ENCODE measurements around the gene NUP214.
A peak's percentile ranks its signal among the peaks of the same experiment; 100 is the strongest.
"Not testable (repeated sequence)": the region's sequence is repeated elsewhere in the genome, so short reads cannot be mapped to it uniquely, and the experiment has no call there.

The NUP214 gene

DNA sequence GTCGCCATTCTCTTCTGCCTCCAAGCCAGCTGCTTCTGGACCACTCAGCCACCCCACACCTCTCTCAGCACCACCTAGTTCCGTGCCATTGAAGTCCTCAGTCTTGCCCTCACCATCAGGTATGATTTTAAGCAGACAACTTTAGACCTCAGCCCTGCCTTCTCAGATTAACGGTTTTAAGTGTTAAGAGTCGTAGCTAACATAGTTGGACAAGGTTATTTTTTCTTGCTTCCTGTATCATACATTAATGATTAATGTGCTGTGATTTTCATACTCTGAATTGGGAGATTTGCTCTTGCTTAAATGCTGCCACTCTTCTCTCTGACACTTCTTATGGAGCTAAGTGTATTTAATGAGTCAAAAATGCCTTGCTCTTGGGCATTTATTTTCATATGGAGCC, 20.8 kb downstream of the NUP214 start:
- in situ Hi-C loops (cut with MboI; ENCODE audit: low pct_unique_long_range_greater_than_20kb, low sequenced_read_pairs), result no loop called here
- no peak for DNase-seq

DNA sequence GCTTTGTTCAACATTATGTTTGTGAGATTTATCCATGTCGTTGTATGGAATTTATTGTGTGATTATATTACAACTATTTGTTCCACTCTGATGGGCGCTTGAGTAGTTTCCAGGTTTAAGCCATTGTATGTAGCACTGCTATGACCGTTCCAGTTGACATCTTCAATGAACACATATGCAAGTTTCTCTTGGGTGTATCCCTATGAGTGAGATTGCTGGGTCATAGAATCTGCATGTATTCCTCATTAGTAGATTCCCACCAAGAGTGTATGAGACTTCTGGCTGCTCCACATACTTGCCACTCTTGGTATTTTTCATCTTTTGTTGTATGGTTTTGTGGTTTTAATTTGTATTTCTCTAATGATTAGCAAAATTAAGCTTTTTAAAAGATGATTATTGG, 22.9 kb downstream of the NUP214 start:
- no peak for DNase-seq
- in situ Hi-C loops (cut with MboI; ENCODE audit: low pct_unique_long_range_greater_than_20kb, low sequenced_read_pairs), result no loop called here

DNA sequence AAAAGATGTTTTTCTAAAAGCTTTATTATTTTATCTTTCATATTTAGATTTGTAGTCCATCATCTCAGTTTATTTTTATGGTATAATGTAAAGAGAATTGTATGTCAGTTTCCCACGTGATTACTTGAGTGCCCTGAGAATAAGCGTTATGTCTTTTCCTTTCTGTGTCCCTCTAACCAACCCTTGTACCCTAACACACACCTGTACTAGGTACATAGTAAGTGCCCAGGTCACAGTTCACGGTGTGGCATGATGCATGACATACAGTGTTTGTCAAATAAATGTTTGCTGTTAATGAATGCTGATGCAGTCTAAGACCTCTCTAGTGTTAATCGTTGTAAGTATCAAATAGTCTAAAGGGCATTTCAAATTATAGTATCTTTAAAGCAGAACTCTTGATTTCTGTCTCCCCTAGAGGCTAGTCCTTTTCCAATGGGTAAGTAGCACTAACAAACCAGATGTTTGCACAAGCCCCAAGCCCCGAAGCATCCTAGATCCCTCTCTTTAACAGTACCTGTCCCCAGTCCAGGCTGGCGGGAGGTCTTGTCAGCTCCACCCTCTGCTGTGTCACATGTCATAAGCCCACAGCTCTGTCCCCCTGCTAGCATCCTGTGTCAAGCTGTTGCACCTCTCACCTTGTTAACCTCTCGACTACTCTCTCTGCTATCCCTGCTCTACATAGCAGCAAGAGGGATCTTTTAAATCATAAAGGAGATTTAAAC, 23.7 kb downstream of the NUP214 start:
- no peak for DNase-seq
- in situ Hi-C loops (cut with MboI; ENCODE audit: low pct_unique_long_range_greater_than_20kb, low sequenced_read_pairs), result no loop called here

DNA sequence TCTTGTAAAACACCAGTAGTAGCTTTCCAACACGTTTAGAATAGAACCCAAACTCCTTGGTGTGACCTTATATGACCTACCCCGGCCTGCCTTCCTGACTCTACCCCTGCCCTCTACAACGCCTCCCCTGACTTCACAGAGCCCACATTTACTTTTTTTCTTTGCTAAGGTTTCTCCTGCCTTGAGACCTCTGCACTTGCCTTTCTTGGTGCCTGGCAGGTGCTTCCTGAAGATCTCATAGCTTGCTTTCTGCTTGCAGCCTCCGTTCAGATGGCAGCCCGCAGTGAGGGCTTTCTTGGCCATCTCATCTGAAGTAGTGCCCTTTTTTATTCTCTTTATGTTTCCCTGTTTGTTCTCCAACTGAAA, 24.3 kb downstream of the NUP214 start:
- in situ Hi-C loops (cut with MboI; ENCODE audit: low pct_unique_long_range_greater_than_20kb, low sequenced_read_pairs), result no loop called here
- no peak for DNase-seq

DNA sequence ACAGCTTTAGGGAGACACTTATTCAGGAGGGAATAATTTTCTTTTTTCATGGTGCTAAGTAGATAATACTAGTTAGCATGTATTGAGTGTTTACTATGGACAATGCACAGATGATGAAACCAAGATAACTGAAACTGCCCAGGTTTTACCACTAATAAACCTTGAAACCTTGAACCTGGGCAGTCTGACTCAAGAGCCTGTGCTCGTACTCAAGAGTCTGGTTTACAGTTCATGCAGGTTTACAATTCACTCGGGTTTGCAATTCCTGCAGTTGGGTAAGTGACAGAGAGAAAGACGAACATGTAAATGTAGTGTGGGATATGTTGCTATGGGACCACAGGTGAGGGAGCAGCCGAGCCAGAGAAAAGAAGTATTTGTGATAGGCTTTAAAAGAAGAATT, 28.2 kb downstream of the NUP214 start:
- no peak for DNase-seq
- in situ Hi-C loops (cut with MboI; ENCODE audit: low pct_unique_long_range_greater_than_20kb, low sequenced_read_pairs), result no loop called here

DNA sequence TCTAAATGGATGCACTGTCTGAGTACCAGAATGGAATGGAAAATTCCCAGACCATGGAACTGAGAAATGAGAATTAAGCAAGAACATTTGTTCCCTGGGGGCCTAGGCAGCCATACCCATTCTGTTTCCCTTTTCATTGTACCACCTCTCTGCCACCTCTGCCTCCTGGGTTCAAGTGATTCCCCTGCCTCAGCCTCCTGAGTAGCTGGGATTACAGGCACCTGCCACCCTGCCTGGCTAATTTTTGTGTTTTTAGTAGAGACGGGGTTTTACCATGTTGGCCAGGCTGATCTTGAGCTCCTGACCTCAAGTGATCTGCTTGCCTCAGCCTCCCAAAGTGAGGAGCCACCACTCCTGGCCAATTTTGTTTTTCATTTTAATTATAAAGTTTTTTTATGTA, 33.3 kb downstream of the NUP214 start:
- in situ Hi-C loops (cut with MboI; ENCODE audit: low pct_unique_long_range_greater_than_20kb, low sequenced_read_pairs), result not testable (repeated sequence)

DNA sequence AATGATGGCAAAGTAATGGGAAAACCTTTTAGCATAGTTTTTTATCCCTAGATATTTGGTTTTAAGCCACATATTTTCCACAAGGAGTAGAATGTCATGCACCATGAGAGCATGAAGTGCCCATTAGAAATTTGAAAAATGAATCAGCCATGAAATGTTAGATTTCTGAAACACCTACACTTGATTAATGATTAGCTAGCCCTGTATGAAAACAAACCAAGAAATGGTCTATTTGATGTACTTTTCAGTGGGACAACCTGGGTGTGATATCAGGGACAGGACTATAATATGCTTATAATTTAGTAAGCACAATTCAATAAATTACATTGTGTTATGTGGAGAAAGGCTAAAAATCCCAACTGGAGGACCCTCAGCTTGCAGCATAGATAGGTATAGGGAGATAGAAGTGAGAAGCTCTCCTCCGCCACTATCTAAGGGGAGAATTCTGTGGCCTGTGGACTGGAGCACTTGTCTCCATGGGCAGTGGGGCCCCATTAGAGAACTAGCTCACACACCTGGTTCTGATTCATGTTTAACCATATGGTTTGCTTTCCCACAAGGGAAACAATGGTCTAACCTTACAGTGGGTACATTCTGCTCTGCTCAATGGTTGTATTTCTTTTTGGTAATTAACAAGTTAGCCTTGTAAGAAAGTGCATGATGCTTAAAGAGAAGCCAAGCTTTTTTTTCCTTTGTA, 35.2 kb downstream of the NUP214 start:
- in situ Hi-C loops (cut with MboI; ENCODE audit: low pct_unique_long_range_greater_than_20kb, low sequenced_read_pairs), result no loop called here
- DNase-seq, result no peak

More for the DNA sequence above, 33.3 kb downstream of the NUP214 start:
- not testable (repeated sequence) for DNase-seq

DNA sequence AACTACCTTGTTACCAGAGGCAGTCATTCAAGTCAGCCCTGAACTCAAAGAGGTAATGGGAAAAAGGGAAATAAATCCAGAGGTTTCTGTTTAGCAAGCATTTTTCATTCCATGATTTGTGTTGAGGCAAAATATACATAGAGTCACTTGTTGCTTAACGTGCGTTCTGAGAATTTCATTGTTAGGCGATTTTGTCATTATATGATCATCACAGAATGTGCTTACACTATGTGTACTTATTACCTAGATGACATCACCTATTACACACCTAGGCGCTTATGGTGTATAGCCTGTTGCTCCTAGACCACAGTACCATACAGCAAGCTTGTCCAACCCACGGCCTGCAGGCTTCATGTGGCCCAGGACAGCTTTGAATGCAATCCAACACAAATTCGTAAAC, 36.2 kb downstream of the NUP214 start:
- DNase-seq, result no peak
- in situ Hi-C loops (cut with MboI; ENCODE audit: low pct_unique_long_range_greater_than_20kb, low sequenced_read_pairs), result no loop called here

DNA sequence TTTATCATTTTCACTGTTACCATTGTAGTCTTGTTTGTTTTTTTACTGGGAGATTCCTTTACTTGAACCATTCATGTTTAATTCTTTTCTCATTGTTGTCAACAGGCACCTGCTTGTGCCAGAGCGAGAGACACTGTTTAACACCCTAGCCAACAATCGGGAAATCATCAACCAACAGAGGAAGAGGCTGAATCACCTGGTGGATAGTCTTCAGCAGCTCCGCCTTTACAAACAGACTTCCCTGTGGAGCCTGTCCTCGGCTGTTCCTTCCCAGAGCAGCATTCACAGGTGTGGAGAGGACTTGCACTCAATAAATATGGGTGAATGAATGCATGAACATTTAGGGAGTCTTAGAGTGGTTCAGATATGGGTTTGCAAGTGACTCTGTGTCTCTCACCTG, 37.5 kb downstream of the NUP214 start:
- in situ Hi-C loops (cut with MboI; ENCODE audit: low pct_unique_long_range_greater_than_20kb, low sequenced_read_pairs), result no loop called here
- no peak for DNase-seq

DNA sequence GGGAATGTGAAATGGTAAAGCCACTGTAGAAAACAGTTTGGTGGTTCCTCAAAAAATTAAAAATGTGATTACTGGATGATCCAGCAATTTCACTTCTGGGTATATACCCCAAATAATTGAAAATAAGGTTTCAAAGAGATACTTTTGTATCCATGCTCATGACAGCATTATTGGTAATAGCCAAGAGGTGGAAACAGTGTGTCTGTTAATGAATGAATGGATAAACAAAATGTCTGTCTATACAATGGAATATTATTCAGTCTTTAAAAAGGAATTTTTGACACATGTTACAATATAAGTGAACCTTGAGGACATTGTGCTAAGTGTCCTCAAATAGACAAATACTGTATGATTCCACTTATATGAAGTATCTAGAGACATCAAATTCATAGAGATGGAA, 40.1 kb downstream of the NUP214 start:
- DNase-seq, result no peak
- in situ Hi-C loops (cut with MboI; ENCODE audit: low pct_unique_long_range_greater_than_20kb, low sequenced_read_pairs), result no loop called here

DNA sequence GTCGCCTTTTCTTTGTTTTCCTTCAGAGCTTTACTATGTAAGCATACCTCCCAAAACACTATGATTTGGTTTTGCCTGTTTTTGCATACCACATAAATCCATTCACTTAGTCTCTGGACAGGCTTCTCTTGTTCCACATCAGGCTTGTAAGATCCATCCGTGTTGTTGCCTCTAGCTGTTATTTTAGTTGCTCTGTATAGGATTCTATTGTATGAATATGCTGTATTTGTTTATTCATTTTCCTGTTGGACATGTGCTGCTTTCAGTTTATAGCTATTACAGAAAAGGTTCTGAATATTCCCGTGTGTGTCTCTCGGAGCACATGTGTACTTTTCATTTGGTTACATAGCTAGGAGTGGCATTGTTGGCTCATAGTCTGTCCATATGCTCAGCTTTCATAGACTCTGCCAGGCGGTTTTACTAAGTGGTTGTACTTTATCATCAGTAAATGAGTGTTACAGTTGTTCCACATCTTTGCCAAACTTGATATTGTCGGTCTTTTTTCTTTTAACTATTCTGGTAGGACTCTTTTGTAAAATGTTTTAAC, 41.8 kb downstream of the NUP214 start:
- in situ Hi-C loops (cut with MboI; ENCODE audit: low pct_unique_long_range_greater_than_20kb, low sequenced_read_pairs), result no loop called here
- DNase-seq, result no peak

DNA sequence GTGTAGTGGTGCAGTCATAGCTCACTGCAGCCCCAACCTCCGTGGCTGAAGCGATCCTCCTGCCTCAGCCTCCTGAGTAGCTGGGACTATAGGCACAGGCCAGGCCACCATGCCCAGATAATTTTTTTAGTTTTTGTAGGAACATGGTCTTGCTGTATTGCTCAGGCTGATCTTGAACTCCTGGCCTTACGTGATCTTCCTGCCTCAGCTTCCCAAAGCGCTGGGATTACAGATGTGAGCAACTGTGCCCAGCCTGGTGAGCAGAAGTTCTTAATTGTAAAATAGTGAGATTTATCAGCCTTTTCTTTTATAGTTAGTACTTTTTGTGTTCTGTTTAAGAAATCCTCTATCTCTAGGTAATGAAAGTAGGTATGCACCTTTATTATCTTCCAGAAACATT, 42.5 kb downstream of the NUP214 start:
- in situ Hi-C loops (cut with MboI; ENCODE audit: low pct_unique_long_range_greater_than_20kb, low sequenced_read_pairs), result no loop called here

DNA sequence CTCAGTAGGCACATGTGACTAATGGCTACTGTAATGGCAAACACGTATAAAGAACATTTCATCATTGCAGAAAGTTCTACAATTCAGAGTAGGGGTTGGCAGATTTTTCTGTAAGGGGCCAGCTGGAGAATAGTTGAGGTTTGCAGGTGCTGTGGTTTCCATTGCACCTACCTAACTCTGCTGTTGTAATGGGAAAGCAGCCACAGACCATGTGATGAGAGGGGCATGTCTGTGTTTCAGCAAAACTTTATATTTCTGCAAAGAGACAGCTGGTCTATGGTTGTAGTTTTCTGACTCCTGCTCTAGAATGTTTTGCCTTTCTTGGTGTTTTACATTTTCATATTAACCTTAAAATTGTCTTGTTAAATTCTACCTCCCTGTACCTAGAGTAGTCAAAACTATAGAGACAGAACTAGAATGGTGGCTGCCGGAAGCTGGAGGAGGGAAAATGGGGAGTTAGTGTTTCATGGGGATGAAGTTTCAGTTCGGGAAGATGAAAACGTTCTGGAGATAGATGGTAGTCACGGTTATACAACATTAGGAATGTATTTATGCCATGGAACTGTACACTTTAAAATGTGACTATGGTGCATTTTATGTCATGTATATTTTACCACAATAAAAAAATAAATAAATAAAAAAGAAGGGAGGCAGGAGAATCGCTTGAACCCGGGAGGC, 44.3 kb downstream of the NUP214 start:
- DNase-seq, result no peak
- in situ Hi-C loops (cut with MboI; ENCODE audit: low pct_unique_long_range_greater_than_20kb, low sequenced_read_pairs), result no loop called here

More for the DNA sequence above, 42.5 kb downstream of the NUP214 start:
- no peak for DNase-seq

DNA sequence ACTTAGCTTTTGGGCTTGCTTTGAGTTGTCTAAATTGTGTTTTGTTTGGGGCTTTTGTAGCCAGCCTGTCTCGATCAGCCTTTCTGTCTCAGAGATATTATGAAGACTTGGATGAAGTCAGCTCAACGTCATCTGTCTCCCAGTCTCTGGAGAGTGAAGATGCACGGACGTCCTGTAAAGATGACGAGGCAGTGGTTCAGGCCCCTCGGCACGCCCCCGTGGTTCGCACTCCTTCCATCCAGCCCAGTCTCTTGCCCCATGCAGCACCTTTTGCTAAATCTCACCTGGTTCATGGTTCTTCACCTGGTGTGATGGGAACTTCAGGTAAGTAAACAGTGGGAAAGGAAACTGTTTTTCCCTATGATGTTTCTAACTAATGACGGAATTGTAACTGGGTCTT, 48.6 kb downstream of the NUP214 start:
- DNase-seq, result no peak
- in situ Hi-C loops (cut with MboI; ENCODE audit: low pct_unique_long_range_greater_than_20kb, low sequenced_read_pairs), result no loop called here

DNA sequence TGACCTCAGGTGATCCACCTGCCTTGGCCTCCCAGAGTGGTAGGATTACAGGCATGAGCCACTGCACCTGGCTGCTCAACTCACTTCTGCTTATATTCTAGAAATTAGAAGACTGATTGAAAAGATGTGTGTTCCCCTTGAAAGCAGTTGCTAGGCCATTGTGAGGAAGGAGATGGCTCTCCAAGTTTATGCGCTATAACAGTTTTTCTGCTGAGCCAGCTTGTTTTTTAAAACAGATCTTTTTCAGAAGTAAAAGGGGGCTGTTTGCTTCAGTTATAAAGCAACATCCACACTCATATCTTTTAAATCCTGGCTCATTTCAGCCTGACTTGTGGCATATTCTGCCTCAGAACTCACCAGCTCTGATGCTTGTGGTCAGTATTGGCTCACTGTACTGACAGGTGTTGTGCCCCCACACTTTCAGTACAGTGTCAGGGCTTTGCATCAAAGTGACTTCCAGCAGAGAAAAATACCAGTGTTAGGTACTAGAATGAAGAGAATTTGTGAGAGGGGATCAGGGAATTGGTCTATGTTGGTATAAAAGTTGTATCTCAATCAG, 49.4 kb downstream of the NUP214 start:
- in situ Hi-C loops (cut with MboI; ENCODE audit: low pct_unique_long_range_greater_than_20kb, low sequenced_read_pairs), result no loop called here
- DNase-seq, result no peak

DNA sequence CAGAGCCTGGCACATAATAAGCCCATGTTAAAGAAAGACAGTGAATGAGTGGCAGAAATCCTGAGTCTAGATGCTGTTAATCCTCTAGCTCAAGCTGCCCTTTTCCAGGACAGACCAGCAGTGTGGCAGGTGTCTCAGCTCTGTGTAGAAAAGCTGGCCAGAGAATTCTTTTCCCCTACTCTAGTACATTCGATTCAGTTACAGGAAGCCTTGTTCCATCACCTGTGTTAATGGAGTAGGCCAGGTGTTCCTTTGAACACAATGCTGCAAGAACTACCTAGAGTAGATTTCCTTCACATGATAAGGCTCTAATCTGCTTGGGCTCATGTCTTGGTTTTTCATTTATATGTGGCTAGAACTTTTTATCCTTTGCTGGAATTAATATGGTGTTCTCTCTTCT, 52.5 kb downstream of the NUP214 start:
- no peak for DNase-seq
- in situ Hi-C loops (cut with MboI; ENCODE audit: low pct_unique_long_range_greater_than_20kb, low sequenced_read_pairs), result no loop called here

DNA sequence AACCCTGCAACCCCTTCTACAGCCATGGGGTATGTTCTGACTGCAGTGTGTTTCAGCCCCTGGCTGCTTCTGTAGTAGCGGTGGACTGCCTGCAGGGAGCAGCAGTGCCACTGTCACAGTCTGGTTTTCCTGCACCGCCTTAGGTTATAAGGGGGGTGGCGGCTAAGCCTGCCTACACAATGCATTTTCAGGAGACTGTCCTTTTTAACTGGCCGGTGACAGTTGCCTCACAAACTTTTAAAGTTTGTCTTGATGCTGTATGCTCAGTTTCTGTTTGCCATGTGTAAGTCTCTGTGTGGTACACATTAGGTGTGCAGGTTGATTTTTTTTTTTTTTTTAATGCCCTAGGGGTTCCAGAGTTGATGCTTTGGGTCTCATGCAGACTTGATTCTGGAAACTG, 53.0 kb downstream of the NUP214 start:
- in situ Hi-C loops (cut with MboI; ENCODE audit: low pct_unique_long_range_greater_than_20kb, low sequenced_read_pairs), result no loop called here
- DNase-seq, result peak; percentile 91

DNA sequence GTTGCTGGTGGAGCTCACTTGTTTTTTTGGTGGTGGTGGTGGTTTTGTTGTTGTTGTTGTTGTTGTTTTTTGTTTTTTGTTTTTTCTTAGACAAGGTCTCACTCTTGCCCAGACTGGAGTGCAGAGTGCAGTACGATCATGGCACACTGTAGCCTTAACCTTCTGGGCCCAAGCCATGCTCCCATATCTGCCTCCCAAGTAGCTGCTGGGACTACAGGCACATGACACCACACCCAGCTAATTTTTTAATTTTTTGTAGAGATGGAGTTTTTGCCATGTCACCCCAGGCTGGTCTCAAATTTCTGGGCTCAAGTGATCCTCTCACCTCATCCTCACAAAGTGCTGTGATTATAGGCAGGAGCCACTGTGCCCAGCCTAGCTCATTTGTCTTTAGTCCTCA, 53.5 kb downstream of the NUP214 start:
- DNase-seq, result no peak
- in situ Hi-C loops (cut with MboI; ENCODE audit: low pct_unique_long_range_greater_than_20kb, low sequenced_read_pairs), result no loop called here

DNA sequence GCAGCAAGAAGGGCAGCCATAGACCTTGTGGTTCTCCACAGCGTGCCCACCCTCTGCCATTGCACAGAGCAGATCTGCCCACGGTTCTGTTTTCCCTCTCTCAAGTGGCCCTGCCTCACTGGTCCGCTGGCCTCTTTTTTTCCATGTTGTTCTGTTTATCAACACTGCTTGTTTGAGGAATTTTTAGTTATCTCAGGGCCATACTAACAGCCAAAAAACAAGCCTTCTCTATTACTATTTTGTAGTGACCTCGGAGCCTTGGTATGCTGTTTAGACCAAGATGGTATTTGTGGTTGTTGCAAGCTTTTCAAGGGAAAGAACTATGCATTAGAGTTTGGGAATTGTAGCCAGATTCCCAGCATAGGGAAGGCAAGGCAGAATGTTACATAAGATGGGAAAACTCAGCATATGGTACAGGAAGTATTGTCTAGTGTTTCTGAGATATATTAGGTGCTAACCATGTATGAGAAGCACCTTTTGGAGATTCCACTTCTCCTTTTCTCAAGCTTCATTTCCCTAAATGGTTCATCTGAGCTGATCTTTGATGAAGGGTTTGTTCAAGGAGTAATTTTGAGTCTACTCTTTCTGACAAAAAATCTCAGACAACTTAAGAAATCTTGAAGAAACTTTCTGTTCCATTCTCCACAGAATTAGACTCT, 54.3 kb downstream of the NUP214 start:
- in situ Hi-C loops (cut with MboI; ENCODE audit: low pct_unique_long_range_greater_than_20kb, low sequenced_read_pairs), result no loop called here
- DNase-seq, result peak; percentile 22
